Measurements from ENCODE around the gene KDM6A.
"Not testable (repeated sequence)": the region's sequence is repeated elsewhere in the genome, so short reads cannot be mapped to it uniquely, and the experiment has no call there.

Gene KDM6A

DNA sequence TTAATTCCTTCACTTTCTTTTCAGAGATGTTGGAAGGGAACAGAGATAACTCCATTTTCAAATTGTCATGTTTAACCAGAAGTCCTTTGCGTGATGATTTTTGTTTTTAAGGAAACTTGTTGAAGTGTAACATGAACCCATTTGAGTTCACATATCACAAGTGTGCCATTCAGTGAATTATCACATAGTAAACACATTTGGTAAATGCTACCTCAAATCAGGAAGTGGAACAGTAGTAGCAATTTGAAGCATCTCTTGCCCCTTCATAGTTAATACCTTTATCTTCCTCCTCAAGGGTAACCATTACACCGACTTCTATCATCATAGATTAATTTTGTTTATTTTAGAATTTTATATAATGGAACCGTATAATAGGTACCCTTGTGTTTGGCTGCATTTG, 35.8 kb downstream of the KDM6A start:
- Histone ChIP-seq H3K27ac (no peak overlapping the region), H3K4me3 (IDR thresholded peaks at IDR 0.05; ENCODE audit: insufficient read depth, low read depth, low read length) (no peak overlapping the region), H2AFZ (ENCODE audit: low read depth) (no peak overlapping the region), H3K4me1 (ENCODE audit: low read depth, poor library complexity, severe bottlenecking) (peaks cover 23% of the 10 kb centered on the region), H3K27me3 (ENCODE audit: insufficient read depth, low read depth) (no peaks in the 10 kb centered on the region), H3K36me3 (ENCODE audit: insufficient read depth) (no peaks in the 10 kb centered on the region), H3K79me2 (ENCODE audit: insufficient read depth, low read depth) (peaks cover 85% of the 10 kb centered on the region), H3K4me2 (no peak overlapping the region), H4K20me1 (ENCODE audit: insufficient read depth) (peaks cover 6% of the 10 kb centered on the region; the same call in 1 of the 2 replicates), H3K9ac (no peak overlapping the region)
- TF ChIP-seq, protein P1, sequence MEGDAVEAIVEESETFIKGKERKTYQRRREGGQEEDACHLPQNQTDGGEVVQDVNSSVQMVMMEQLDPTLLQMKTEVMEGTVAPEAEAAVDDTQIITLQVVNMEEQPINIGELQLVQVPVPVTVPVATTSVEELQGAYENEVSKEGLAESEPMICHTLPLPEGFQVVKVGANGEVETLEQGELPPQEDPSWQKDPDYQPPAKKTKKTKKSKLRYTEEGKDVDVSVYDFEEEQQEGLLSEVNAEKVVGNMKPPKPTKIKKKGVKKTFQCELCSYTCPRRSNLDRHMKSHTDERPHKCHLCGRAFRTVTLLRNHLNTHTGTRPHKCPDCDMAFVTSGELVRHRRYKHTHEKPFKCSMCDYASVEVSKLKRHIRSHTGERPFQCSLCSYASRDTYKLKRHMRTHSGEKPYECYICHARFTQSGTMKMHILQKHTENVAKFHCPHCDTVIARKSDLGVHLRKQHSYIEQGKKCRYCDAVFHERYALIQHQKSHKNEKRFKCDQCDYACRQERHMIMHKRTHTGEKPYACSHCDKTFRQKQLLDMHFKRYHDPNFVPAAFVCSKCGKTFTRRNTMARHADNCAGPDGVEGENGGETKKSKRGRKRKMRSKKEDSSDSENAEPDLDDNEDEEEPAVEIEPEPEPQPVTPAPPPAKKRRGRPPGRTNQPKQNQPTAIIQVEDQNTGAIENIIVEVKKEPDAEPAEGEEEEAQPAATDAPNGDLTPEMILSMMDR (conservative IDR thresholded peaks at IDR 0.05; ENCODE audit: low read depth, low read length): no peak

GRCh38 chrX:44910508-44910907, 37.5 kb downstream of the KDM6A start:
- peaks cover 85% of the 10 kb centered on the region for H3K79me2 ChIP-seq (ENCODE audit: insufficient read depth, low read depth)
- not testable (repeated sequence) for H3K9ac ChIP-seq; H4K20me1 ChIP-seq (ENCODE audit: insufficient read depth)

GRCh38 chrX:44911074-44911600, 38.1 kb downstream of the KDM6A start:
- not testable (repeated sequence) for H4K20me1 ChIP-seq (ENCODE audit: insufficient read depth)
- Histone ChIP-seq H3K79me2 (ENCODE audit: insufficient read depth, low read depth) (peaks cover 85% of the 10 kb centered on the region), H3K4me1 (ENCODE audit: low read depth, poor library complexity, severe bottlenecking) (peaks cover 12% of the 10 kb centered on the region)

More at GRCh38 chrX:44910508-44910907, 37.5 kb downstream of the KDM6A start:
- H3K27me3 ChIP-seq (ENCODE audit: insufficient read depth, low read depth); H2AFZ ChIP-seq (ENCODE audit: low read depth); H3K36me3 ChIP-seq (ENCODE audit: insufficient read depth); H3K27ac ChIP-seq; H3K4me2 ChIP-seq; H3K4me3 ChIP-seq (IDR thresholded peaks at IDR 0.05; ENCODE audit: insufficient read depth, low read depth, low read length): not testable (repeated sequence)
- H3K4me1 ChIP-seq (ENCODE audit: low read depth, poor library complexity, severe bottlenecking): peaks cover 16% of the 10 kb centered on the region

DNA sequence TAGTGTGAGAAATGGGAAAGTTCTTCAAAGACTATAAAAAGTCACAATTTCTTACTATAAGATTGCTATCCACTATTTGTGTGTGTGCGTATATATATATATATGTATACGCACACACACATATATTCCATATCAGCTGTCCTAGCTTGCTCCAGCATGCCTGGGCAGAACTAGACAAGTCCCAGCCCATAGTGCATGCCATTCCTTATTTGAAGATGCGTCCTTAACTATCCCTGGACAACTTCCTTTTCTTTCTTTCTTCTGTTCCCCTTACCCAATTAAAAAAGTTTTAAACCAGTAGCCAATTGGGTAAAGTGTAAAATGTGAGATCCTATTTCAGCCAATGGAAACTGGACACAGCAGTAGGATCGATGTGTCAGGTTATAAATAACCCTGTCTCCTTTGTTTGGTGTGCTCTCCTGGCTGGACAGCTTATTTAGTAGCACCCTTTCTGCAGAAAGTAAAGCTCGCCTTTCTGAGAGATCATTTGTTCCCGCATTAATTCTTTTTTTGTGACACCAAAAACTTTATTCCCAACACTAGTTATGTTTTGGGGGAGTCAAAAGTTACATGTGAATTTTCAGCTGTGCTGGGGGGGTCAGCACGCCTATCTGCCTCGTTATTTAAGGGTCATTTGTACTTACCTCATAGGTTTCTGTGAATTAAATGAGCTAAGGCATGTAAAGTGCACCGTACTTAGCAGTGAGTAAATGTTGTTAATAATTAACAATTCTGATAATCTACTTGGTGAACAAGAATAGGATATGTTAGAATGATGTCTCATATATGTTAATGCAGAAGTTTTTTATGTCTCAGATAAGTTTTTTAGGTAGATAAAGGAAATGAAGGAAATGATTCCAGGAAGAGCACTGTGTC, 40.9 kb downstream of the KDM6A start:
- Histone ChIP-seq H3K27ac (no peak overlapping the region), H4K20me1 (ENCODE audit: insufficient read depth) (no peaks in the 10 kb centered on the region), H3K9ac (no peak overlapping the region), H3K36me3 (ENCODE audit: insufficient read depth) (no peaks in the 10 kb centered on the region), H3K79me2 (ENCODE audit: insufficient read depth, low read depth) (peaks cover 84% of the 10 kb centered on the region), H2AFZ (ENCODE audit: low read depth) (no peak overlapping the region), H3K4me2 (no peak overlapping the region), H3K27me3 (ENCODE audit: insufficient read depth, low read depth) (no peaks in the 10 kb centered on the region), H3K4me3 (IDR thresholded peaks at IDR 0.05; ENCODE audit: insufficient read depth, low read depth, low read length) (no peak overlapping the region), H3K4me1 (ENCODE audit: low read depth, poor library complexity, severe bottlenecking) (peaks cover 13% of the 10 kb centered on the region)
- TF ChIP-seq, protein P1 (conservative IDR thresholded peaks at IDR 0.05; ENCODE audit: low read depth, low read length): no peak

More at GRCh38 chrX:44911074-44911600, 38.1 kb downstream of the KDM6A start:
- H3K4me2 ChIP-seq; H3K27ac ChIP-seq; H3K4me3 ChIP-seq (IDR thresholded peaks at IDR 0.05; ENCODE audit: insufficient read depth, low read depth, low read length); H3K9ac ChIP-seq; H3K36me3 ChIP-seq (ENCODE audit: insufficient read depth); H2AFZ ChIP-seq (ENCODE audit: low read depth); H3K27me3 ChIP-seq (ENCODE audit: insufficient read depth, low read depth): not testable (repeated sequence)

GRCh38 chrX:44914532-44915198, 41.7 kb downstream of the KDM6A start:
- no peak overlapping the region for H3K27ac ChIP-seq
- H3K36me3 ChIP-seq (ENCODE audit: insufficient read depth): no peaks in the 10 kb centered on the region
- H3K9ac ChIP-seq: no peak overlapping the region
- peaks cover 83% of the 10 kb centered on the region for H3K79me2 ChIP-seq (ENCODE audit: insufficient read depth, low read depth)
- TF ChIP-seq, protein P1 (conservative IDR thresholded peaks at IDR 0.05; ENCODE audit: low read depth, low read length): no peak
- no peaks in the 10 kb centered on the region for H4K20me1 ChIP-seq (ENCODE audit: insufficient read depth)
- peaks cover 13% of the 10 kb centered on the region for H3K4me1 ChIP-seq (ENCODE audit: low read depth, poor library complexity, severe bottlenecking)
- H3K27me3 ChIP-seq (ENCODE audit: insufficient read depth, low read depth): no peaks in the 10 kb centered on the region
- no peak overlapping the region for H2AFZ ChIP-seq (ENCODE audit: low read depth)
- H3K4me3 ChIP-seq (IDR thresholded peaks at IDR 0.05; ENCODE audit: insufficient read depth, low read depth, low read length): no peak overlapping the region
- no peak overlapping the region for H3K4me2 ChIP-seq

All from KMS-11 (cell line).